ENCODE measurements around the gene SPOCK3.

GRCh38 chr4:166895771-166896170 lies 338.5 kb downstream of the SPOCK3 start:
- TF ChIP-seq CTCF (conservative IDR thresholded peaks at IDR 0.05; ENCODE audit: low read depth, low read length) (no peak), EZH2 (IDR thresholded peaks at IDR 0.05; ENCODE audit: low read length, unreplicated experiment) (no peak), EZH2phosphoT487 (IDR thresholded peaks at IDR 0.05; ENCODE audit: borderline replicate concordance, low read length) (no peak)

All from PC-3 (cell line).